IMR-90 (cell line): Measurements from ENCODE around the gene TNNC2.

Experiments
- ELK1 ChIP-seq: fragments of 150-350 bp; IDR thresholded peaks from 2 replicates; pipeline ENCODE4 v1.6.1; 2016; ENCODE audit warnings: low read depth, mild to moderate bottlenecking, low read length, moderate library complexity, borderline replicate concordance
- POLR2A ChIP-seq: IDR thresholded peaks from 2 replicates; pipeline ENCODE4 v1.6.1; 2012; ENCODE audit warnings: mild to moderate bottlenecking, low read depth, low read length

DNA sequence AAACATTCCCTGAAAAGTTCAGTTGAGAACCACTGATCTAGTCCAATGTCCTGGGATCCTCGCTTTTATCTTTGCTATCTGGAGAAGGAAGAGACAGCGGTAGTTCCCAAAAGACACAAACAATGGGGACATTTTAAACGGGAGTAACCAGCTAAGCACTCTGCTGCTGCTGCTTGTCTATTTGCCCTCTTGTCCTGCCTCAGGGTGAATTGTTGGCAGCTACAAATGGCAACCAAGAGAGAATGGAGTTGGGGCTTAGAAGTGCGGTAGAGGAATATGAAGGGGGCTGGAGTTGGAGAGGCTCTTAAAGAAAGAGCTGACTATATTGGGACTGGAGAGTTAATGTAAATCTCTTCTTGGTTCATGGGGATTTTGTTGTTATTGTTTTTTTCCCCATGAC, 47.5 kb upstream of the TNNC2 start:
- TF ChIP-seq ELK1 (no peak), POLR2A (no peak)
